Fibroblast of the aortic adventitia (primary cell): ENCODE results near the gene TEKT3. TPM values are rescaled to one million over a fixed set of nuclear protein-coding genes. Genes with fewer than 3 reads are reported as not detected.

ENCODE experiments used
- DNase-seq: peaks from one replicate; pipeline ENCODE4 v3.0.0-alpha.2; 2010; ENCODE audit warnings: low read depth
- H3K4me3 ChIP-seq: 2 replicates; pipeline ENCODE4 v1.5.1; 2011; ENCODE audit warnings: low read depth, mild to moderate bottlenecking, control low read depth, low read length, moderate library complexity
- total RNA-seq: library from RNA; depleted of rRNA; stranded (reverse); fragments of >200 nt; gene quantifications from 2 replicates; pipeline ENCODE4 v1.2.3, GENCODE V29; 2012; ENCODE audit warnings: low replicate concordance
- TF ChIP-seq, protein P1 (sequence below): IDR thresholded peaks from 2 replicates; pipeline ENCODE4 v1.5.1; 2011; ENCODE audit warnings: mild to moderate bottlenecking, low read length, control low read depth, inconsistent platforms; ENCODE audit not compliant: insufficient read depth

The TEKT3 gene
- total RNA-seq, 1 donor, result 0.63 TPM

DNA sequence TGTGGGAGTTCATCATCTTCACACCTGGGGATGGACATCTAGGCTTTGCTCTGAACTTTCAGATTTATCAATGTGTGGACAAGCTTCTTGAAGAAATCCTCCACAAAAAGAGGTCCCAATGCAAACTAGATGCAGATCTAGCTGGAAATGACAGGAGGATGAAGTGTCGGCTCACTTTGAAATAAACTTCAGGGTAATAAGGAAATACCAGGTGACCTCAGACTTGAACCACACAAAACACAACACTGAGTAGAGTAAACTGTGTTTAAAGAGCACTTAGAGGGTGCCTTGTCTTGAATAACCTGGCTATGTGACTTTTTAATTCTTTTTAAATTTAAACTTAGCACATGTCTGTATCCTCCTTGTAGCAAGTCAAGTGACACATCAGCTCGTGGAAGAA, 27.2 kb upstream of the TEKT3 start:
- no peak for DNase-seq
- no peak overlapping the region for H3K4me3 ChIP-seq
- TF ChIP-seq, protein P1, sequence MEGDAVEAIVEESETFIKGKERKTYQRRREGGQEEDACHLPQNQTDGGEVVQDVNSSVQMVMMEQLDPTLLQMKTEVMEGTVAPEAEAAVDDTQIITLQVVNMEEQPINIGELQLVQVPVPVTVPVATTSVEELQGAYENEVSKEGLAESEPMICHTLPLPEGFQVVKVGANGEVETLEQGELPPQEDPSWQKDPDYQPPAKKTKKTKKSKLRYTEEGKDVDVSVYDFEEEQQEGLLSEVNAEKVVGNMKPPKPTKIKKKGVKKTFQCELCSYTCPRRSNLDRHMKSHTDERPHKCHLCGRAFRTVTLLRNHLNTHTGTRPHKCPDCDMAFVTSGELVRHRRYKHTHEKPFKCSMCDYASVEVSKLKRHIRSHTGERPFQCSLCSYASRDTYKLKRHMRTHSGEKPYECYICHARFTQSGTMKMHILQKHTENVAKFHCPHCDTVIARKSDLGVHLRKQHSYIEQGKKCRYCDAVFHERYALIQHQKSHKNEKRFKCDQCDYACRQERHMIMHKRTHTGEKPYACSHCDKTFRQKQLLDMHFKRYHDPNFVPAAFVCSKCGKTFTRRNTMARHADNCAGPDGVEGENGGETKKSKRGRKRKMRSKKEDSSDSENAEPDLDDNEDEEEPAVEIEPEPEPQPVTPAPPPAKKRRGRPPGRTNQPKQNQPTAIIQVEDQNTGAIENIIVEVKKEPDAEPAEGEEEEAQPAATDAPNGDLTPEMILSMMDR, result no peak

DNA sequence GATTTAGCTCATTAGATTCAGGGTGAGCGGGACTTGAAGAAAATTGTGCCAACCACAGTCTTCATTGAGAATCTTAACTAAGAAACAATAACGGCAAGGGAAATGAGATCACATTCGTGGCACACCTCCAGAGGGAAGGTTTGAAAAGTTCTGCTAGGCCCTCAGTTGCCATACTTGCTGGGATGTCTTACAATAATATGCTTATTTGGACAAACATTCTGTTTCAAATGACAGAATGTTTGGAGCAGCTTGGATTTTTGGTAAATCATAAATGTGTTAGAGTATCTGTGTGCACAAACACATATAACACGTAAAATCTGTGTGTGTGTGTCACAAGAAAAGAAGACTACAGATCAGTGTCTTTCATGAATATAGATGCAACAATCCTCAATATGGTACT, 24.6 kb upstream of the TEKT3 start:
- H3K4me3 ChIP-seq, result no peak overlapping the region
- DNase-seq, result no peak
- TF ChIP-seq, protein P1, result no peak

DNA sequence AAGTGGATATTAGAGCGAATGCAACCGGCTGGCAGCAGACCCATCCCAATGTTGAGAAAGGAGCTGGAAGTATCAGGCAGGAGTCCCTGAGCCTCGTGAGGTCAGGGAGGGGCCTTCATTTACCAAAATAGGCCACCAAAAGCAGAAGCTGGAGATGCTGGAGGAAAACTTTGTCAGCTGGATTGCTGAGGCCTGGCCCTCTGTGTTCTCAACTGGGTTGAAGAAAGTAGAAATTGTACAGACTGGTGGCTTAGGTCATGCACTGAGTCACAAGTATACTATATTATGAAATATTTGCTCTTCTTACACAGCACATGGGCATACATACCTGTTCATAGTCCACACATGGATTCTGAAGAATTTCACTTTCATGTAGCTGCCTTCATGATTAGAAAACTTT, 23.2 kb upstream of the TEKT3 start:
- DNase-seq, result no peak
- H3K4me3 ChIP-seq, result no peak overlapping the region
- TF ChIP-seq, protein P1, result no peak

DNA sequence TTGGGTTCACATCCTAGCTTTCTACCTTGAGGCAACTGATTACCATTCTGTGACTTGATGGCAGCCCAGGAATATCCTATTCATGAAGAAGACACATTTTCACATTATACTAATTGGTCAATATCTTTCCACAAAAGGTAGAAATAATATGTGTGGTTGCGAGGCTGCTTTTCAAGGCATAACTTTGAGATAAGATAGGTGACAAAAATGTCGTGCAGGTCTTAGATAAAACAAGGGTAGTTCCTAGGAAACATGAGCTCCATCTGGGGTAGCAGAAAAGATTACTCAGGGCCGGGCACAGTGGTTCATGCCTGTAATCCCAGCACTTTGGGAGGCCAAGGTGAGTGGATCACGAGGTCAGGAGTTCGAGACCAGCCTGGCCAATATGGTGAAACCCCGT, 22.3 kb upstream of the TEKT3 start:
- TF ChIP-seq, protein P1, result no peak
- DNase-seq, result no peak
- H3K4me3 ChIP-seq, result no peak overlapping the region

DNA sequence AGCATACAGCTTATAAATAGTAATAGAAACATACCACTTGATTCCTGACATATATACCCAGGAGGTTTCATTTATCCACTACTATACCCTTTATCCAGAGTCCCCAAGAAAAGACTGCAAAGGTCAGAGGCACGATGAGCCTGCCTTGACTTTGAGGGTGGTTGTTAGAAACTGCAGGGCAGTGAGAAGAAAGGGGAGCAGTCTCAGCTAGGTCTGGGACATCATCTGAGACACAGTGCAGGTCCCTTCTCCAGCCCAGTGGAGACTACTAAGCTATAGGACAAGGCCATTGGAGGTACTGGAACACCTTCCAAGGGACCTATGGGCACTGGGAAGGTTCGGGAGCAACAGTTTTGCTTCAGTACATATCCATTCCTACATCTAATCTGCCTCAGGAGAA, 20.2 kb upstream of the TEKT3 start:
- TF ChIP-seq, protein P1, result no peak
- no peak overlapping the region for H3K4me3 ChIP-seq
- DNase-seq, result no peak

DNA sequence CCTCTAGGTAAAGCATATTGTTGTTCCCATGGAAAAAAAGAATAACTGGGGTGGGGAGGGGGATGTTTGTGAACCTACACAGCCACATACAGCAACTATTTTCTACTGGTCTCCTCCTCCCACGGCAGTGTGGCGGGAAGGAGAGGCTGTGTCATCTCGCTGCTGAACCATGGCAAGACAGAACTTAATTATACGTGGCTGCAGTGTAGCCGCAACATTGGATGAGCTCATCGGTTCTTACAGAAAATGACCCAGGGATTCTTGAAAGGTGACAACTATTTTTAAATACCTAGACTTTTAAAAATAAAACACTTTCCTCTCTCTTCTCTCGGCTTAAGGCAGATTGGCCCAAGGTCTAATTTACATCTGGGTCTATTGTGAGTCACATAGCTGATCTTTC, 19.8 kb upstream of the TEKT3 start:
- DNase-seq, result no peak
- TF ChIP-seq, protein P1, result no peak

DNA sequence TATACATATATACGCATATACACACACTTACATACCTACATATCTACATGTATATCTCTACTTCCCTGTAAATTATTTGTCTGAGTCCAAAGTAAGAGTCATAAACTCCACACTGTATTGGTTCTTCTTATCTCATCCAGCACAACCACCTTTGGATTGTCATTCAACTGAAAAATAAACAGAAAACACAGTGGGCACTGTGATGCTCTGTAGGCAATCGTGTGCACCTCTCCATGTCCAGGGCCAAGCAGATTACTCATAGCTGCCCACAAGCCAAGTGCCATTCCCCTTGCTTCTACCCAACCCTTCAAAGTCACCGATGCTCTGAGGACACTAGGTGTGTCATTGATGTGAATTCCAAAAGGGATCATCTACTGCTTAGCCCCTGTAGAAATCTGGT, 12.9 kb upstream of the TEKT3 start:
- DNase-seq, result no peak

More for the DNA sequence above, 19.8 kb upstream of the TEKT3 start:
- no peak overlapping the region for H3K4me3 ChIP-seq

More for the DNA sequence above, 12.9 kb upstream of the TEKT3 start:
- TF ChIP-seq, protein P1, result no peak
- no peak overlapping the region for H3K4me3 ChIP-seq
